IPS DF 19.7 (cell line): ENCODE measurements around the gene NKTR.
"Not testable (repeated sequence)": the region's sequence is repeated elsewhere in the genome, so short reads cannot be mapped to it uniquely, and the experiment has no call there.

Experiments used
- DNase-seq: peaks from one replicate; pipeline ENCODE4 v3.0.0-alpha.2; 2013; ENCODE audit warnings: low read depth, low spot score

The NKTR gene

DNA sequence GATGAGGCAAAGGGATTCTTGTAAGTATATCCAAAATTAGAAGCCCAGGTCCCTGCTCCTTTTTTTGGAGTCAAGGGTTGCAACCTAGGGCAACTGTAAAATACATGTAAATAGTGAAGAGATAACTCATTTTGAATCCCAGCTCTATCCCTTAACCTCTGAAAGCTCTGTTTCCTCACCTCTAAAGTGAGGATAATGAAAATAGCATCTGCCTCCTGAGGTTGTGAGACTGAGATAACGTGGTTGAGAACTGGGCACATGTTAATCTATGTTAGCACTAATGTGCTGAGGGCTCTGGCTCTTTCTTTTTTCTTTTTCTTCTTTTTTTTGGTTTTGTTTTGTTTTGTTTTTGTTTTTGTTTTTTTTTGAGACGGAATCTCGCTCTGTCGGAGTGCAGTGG lies 4.8 kb upstream of the NKTR start:
- no peak for DNase-seq

- DNase-seq, result not testable (repeated sequence)
These were observed 3.4 kb upstream of the NKTR start for GRCh38 chr3:42597098-42597497.

DNA sequence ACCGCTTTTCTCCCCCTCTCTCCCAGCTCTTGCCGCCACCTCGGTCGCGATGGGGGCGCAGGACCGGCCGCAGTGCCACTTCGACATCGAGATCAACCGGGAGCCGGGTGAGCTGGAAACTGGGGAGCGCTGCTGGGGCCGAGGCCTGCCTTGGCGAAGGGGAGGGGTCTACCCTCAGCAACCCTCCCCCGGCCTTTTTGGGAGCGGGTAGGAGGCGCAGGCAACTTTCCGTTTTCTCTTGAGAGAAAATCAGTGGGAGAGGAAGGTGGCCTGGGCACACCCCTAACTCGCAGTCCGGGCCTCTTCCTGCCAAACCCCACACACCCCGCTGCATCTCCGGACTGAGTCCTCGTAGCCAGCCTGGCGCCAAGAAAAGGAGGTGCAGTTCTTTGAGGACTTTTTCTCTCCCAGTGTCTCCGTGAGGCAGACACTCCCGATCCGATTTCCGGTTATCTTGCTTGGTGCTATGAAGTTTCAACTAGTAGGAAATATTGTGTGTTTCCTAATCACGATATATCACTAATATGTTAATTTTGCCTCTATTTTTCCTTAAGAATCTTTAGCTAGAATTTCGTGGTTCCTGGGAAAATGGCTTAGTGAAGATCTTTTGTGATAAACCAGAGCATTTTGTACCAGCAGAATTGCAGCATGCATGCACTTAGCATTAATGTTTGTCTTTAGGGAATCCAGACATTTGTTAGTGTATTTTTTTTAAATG lies 631 bp downstream of the NKTR start:
- no peak for DNase-seq

- DNase-seq, result no peak
These were observed 1.6 kb downstream of the NKTR start for GRCh38 chr3:42601896-42602581.

- DNase-seq, result no peak
These were observed 2.5 kb downstream of the NKTR start for GRCh38 chr3:42602961-42603360.

DNA sequence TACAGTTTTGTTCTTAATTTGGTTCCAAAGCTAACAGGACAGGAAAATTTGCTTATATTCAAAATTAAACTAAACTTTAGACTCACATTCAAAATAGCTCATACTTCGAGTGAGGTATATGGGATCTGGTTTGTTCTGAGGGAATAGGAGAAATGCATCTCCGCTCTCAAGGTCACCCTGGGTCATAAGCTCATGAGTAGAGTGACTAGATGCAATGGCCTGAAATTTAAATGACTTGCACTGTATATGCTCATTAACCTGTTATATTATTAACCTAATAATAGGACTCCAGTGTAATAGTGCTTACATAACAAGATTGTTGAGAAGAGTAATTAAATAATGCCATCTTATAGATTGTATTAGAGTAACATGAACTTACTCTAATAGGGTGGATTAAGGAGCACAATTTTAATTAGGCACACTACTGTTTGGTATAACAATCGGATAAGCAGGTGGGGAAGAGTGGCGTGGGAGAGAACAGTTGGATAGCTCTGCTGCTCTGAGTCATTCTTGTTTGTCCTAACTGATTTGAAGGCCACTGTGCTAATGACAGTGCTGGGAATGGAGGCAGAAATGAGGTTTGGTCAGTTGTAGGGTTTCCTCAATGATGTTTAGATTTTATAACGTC lies 5.2 kb downstream of the NKTR start:
- no peak for DNase-seq

DNA sequence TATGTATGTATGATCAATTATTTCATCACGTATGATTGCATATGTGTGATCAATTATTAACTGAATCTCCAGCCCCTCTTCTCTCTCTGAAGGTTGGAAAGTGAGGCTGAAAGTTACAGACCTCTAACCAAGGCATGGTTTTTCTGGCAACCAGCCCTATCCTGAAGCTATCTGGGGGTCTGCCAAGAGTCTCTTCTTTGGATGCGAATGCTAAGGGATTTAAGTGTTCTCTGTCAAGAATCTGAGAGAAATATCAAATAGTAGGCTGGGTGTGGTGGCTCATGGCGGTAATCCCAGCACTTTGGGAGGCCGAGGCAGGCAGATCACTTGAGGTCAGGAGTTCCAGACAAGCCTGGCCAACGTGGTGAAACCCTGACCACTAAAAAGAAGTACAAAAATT lies 8.1 kb downstream of the NKTR start:
- DNase-seq, result no peak

DNA sequence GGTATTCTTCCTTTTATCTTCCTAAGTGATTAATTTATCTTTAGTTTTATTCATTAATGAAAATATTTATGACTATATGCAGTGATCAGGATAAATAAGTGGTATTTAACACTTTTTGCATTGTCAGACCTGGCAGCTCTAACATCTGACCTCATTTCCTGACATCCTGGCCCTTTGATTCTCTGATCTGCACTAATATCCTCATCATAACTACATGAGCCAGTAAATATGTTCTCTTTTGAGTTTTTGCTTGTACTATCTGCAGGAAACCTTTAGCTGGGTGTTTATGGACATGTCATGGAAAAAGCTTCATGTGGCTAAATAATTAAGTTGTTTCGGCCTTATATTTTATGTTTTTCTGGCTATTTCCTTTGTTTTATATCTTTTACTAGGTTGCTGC lies 10.5 kb downstream of the NKTR start:
- no peak for DNase-seq

DNA sequence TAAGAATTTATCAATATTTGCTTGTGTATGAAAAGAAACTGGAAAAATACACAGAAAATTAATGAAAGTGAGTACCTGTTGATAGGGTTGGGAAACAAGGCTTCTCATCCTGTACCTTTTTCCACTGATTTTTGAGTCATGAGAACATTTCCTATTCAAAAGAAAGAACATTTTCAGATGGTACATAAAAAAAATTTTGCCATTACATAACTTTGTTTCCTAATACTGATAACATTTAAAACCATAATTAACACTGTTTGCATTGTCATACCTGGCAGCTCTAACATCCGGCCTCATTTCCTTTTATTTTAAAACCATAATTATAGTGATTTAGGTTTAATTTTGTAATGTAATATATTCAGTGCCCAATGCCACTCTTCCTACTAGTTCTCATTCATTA lies 11.7 kb downstream of the NKTR start:
- DNase-seq, result no peak

GRCh38 chr3:42612928-42613327 lies 12.4 kb downstream of the NKTR start:
- DNase-seq, result no peak

DNA sequence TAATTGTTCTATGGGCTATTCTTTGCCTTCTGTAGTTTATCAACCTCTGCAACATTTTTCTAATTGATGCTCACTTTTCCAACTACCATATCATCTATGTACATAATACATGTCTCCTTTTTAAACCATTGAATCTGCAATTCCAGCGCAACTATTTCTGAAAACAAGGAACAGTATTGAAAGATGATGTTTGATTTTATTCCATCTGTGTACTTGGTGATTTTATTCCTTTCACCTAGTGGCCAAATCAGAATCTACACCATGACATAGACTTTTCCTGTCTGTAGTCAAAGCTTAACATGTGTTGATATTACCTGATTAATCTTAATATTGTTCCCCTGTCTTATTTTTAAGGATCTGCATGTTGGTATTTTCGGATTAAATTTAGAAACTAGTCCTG lies 13.0 kb downstream of the NKTR start:
- DNase-seq, result no peak

DNA sequence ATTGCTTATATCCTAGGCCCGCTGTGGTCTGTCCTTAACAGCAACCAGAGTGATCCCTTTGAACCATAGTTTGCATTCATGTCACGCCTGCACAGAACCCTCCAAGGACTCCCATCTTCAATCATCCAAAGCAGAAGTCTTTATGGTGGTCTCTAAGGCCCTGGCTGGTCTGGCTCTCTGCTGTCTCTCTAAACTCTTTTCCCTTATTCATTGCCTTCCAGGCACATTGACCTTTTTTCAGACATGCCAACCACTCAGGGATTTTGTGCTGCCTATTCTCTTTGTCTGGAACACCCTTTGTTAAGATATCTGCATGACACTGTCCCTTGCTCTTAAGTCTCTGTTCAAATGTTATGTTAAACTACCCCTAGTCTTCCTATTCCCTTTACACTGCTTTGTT lies 31.1 kb downstream of the NKTR start:
- DNase-seq, result no peak

- DNase-seq, result no peak
These were observed 31.7 kb downstream of the NKTR start for GRCh38 chr3:42632146-42632545.

DNA sequence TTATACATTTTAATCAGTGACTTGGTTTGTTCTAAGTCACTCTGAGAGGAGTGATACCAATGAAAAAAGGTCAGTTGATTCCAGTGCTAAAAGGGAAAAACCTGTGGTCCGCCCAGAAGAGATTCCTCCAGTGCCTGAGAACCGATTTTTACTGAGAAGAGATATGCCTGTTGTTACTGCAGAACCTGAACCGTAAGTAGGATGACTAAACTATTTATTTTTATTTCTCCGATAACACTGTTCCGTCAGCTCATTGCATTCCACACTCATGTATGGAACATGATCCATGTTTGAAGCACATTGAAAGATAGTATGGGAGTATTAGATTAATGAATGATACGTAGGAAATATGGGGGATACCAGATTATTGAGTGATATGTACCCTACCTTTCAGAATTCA lies 33.1 kb downstream of the NKTR start:
- no peak for DNase-seq

DNA sequence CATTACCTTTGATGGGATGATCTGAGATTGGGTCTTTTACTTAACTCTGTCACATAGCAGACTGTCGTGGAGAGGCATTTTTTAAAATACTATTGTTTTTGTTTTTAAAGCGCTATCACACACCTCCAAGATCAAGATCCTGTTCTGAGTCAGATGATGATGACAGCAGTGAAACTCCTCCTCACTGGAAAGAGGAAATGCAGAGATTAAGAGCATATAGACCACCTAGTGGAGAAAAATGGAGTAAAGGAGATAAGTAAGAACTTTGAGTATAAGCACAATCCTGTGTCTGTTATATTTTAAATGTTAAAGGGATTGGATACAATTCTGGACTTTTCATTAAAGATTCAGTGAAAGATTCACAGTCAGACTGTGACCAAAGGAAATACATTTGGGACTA lies 34.6 kb downstream of the NKTR start:
- DNase-seq, result no peak

- DNase-seq, result no peak
These were observed 36.5 kb downstream of the NKTR start for GRCh38 chr3:42637001-42637400.

- no peak for DNase-seq
These were observed 37.9 kb downstream of the NKTR start for GRCh38 chr3:42638339-42638842.

GRCh38 chr3:42639192-42639591 lies 38.7 kb downstream of the NKTR start:
- no peak for DNase-seq

DNA sequence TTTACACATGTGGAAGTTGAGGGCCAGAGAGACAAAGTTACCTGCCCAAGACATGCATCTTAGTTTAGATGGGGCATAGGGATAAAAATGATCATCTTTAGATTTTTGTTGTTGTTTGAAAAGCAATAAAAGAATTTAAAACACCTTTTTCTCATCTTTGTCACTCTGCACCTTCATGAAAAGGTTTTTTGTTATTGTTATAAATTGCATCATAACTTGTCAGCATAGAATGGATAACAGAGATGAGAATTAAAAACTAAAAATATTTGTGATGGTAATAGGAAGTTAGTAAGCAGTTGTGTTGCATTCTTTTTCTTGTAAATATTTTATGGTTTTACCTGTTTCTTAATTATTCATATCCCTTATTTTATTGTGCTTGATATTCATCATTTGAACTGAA lies 39.6 kb downstream of the NKTR start:
- DNase-seq, result no peak

DNA sequence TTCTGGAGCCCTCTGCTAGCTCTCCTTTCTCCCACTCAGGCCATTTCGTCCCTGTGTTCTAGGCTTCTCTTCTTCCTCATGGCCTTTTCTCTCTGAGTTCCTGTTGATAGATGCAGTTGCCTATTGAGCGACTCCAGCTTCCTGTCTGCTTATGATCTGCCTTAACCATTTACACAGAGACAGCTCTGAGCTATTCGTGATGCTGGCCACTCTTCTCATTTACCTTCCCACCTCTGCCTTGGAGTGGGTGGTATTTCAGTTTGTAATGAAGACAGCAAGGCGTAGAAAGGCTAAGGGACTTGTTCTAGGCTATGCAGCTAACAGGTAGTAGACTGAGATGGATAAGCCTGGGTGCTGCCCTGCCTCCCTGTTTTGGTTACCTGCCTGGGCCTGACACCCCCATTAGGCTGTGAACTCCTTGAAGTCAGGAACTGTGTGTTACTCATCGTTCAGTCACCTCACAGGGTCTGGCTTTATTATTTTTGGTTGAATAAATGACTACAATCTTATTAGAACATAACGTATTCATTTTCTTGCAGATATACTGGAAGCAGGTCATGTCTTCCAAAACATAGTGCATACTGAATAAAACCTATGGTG lies 40.4 kb downstream of the NKTR start:
- no peak for DNase-seq

DNA sequence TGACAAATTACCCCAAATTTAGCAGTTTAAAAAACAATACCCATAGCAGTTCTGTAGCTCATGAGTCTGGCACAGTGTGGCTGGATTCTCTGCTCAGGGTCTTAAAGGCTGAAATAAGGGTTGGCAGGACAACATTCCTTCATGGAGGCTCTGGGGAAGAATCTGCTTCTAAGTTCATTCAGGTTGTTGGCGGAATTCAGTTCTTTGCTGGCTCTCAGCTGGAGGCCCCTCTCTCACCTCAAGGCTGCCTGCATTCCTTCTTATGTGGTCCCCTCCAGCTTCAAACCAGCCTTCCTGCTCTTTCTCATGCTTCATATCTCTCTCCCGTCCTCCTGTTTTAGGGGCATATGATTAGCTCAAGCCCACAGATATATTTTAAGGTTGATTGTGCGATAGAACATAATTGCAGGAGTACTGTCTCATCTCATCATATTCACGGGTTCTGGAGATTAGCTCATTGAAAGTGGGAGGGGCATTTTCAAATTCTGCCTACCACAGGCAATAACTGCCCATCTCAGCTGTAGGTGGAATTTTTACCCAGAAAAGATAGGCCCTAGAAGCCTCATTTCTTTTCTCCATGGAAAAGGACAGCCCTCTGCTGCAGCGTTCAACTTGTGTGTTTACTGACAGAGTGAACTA lies 47.5 kb downstream of the NKTR start:
- DNase-seq, result peak; percentile 57

DNA sequence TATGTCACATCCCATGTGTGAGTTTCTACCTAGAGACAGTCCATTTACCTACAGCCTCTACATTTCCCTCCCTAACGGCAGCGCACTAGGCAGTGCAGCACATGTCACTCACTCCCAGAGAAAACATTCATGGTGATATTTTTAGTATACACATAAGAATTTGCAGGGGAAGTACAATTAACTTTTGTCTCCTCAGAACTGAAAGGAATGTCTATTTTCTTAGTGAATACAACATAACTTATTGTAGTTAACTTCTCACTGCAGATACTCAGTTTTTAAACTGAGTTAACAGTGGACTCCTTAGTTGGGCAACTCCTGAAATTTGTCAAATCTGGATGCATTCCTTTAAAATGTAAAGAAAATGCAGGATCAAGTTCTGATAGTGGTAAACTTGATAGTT lies 48.5 kb downstream of the NKTR start:
- DNase-seq, result no peak
